GM23338 (cell line): ENCODE data around the gene EFEMP1. TPM values are rescaled to one million over a fixed set of nuclear protein-coding genes. Genes with fewer than 3 reads are reported as not detected.

Experiments used
- ATAC-seq: fragments of 200-7000 bp; cut with Tn5 transposase; 3 replicates; pipeline ENCODE4 v1.9.1; 2020
- DNase-seq: peaks from one replicate; pipeline ENCODE4 v3.0.0-alpha.2; 2015; ENCODE audit warnings: low spot score
- H2AFZ ChIP-seq: fragments of 200-600 bp; sonication (generic); 2 replicates; pipeline ENCODE4 v1.8.0; 2016; ENCODE audit warnings: antibody characterized with exemption, mild to moderate bottlenecking, moderate library complexity
- H3F3A ChIP-seq: fragments of 200-600 bp; sonication (generic); replicated peaks from 2 replicates; pipeline ENCODE4 v1.8.0; 2017; ENCODE audit warnings: antibody characterized with exemption, mixed run types, low read depth
- H3K27ac ChIP-seq: fragments of 200-600 bp; sonication (generic); 2 replicates; pipeline ENCODE4 v1.6.1; 2016; ENCODE audit warnings: low read depth
- H3K27me3 ChIP-seq: fragments of 200-600 bp; sonication (generic); 2 replicates; pipeline ENCODE4 v1.8.0; 2016; ENCODE audit warnings: mild to moderate bottlenecking, mixed run types, moderate library complexity; ENCODE audit not compliant: insufficient read depth
- H3K36me3 ChIP-seq: fragments of 200-600 bp; sonication (generic); 2 replicates; pipeline ENCODE4 v1.8.0; 2016; ENCODE audit warnings: mild to moderate bottlenecking; ENCODE audit not compliant: insufficient read depth
- H3K4me1 ChIP-seq: fragments of 200-600 bp; sonication (generic); 2 replicates; pipeline ENCODE4 v1.8.0; 2016; ENCODE audit warnings: mild to moderate bottlenecking, moderate library complexity; ENCODE audit not compliant: insufficient read depth
- H3K4me2 ChIP-seq: fragments of 200-600 bp; sonication (generic); 2 replicates; pipeline ENCODE4 v1.7.1; 2017; ENCODE audit warnings: mixed run types
- H3K4me3 ChIP-seq: fragments of 200-600 bp; sonication (generic); 2 replicates; pipeline ENCODE4 v1.6.1; 2016; ENCODE audit warnings: mixed run types
- H3K79me2 ChIP-seq: fragments of 200-600 bp; sonication (generic); replicated peaks from 2 replicates; pipeline ENCODE4 v1.8.0; 2017; ENCODE audit warnings: mild to moderate bottlenecking; ENCODE audit not compliant: insufficient read depth
- H3K9me2 ChIP-seq: fragments of 200-600 bp; sonication (generic); 2 replicates; pipeline ENCODE4 v1.8.0; 2017; ENCODE audit not compliant: insufficient read depth
- H4K20me1 ChIP-seq: fragments of 200-600 bp; sonication (generic); replicated peaks from 2 replicates; pipeline ENCODE4 v1.8.0; 2017; ENCODE audit warnings: mild to moderate bottlenecking; ENCODE audit not compliant: insufficient read depth
- H3K27ac Mint-ChIP-seq: 2 replicates; pipeline ENCODE4 v1.8.0; 2020; ENCODE audit warnings: inconsistent platforms, mild to moderate bottlenecking, moderate library complexity, mixed read lengths
- H3K27me3 Mint-ChIP-seq: 3 replicates; pipeline ENCODE4 v1.8.0; 2022; ENCODE audit warnings: low read depth, mild to moderate bottlenecking, moderate library complexity, mixed read lengths, inconsistent platforms; ENCODE audit not compliant: insufficient read depth, poor library complexity
- H3K36me3 Mint-ChIP-seq: 3 replicates; pipeline ENCODE4 v1.8.0; 2021; ENCODE audit warnings: low read depth, mild to moderate bottlenecking, inconsistent platforms, moderate library complexity, mixed read lengths
- H3K4me1 Mint-ChIP-seq: 3 replicates; pipeline ENCODE4 v1.8.0; 2020; ENCODE audit warnings: mild to moderate bottlenecking, inconsistent platforms, mixed read lengths
- H3K4me3 Mint-ChIP-seq: 3 replicates; pipeline ENCODE4 v1.8.0; 2021; ENCODE audit warnings: moderate library complexity, mild to moderate bottlenecking, inconsistent platforms, mixed read lengths
- H3K9me3 Mint-ChIP-seq: 3 replicates; pipeline ENCODE4 v1.8.0; 2020; ENCODE audit warnings: moderate library complexity, mild to moderate bottlenecking, inconsistent platforms, mixed read lengths
- NANOG ChIP-seq: IDR thresholded peaks from 2 replicates; pipeline ENCODE4 v1.6.1; 2016; ENCODE audit warnings: antibody characterized with exemption, borderline replicate concordance
- POLR2AphosphoS5 ChIP-seq: IDR thresholded peaks from 2 replicates; pipeline ENCODE4 v1.6.1; 2016; ENCODE audit warnings: antibody characterized with exemption, low read depth
- STAT1 ChIP-seq: IDR thresholded peaks from one replicate; pipeline ENCODE4 v1.6.1; 2016; ENCODE audit warnings: antibody characterized with exemption; ENCODE audit not compliant: unreplicated experiment
- ZNF114 ChIP-seq: fragments of 250-450 bp; sonication (Bioruptor Pico); IDR thresholded peaks from 2 replicates; pipeline ENCODE4 v1.5.0; 2020; ENCODE audit warnings: mild to moderate bottlenecking, moderate library complexity
- ZNF462 ChIP-seq: fragments of 250-450 bp; sonication (Bioruptor Pico); IDR thresholded peaks from 2 replicates; pipeline ENCODE4 v1.5.0; 2020; ENCODE audit warnings: mild to moderate bottlenecking, moderate library complexity
- polyA plus RNA-seq: library from polyadenylated mRNA; unstranded; fragments of >200 nt; fragmentation: Nextera tagmentation; extraction: Ambion mirVana; gene quantifications from 2 replicates; pipeline ENCODE4 v1.2.1, GENCODE V29; 2016
- total RNA-seq: library from RNA; depleted of rRNA; stranded (reverse); fragments of >200 nt; shearing (Covaris generic); gene quantifications from 2 replicates; pipeline ENCODE4 v1.2.3, GENCODE V29; 2014
- TF ChIP-seq, protein P1 (sequence below): IDR thresholded peaks from one replicate; pipeline ENCODE4 v1.6.1; 2018; ENCODE audit warnings: antibody characterized with exemption; ENCODE audit not compliant: unreplicated experiment
- TF ChIP-seq, protein P2 (sequence below), 2 experiments: fragments of 200-600 bp in 1 of 2; sonication (generic) in 1 of 2; conservative IDR thresholded peaks; 2 replicates each; pipeline versions ENCODE4 v1.5.1 to v1.6.1; 2016 to 2017; ENCODE audit warnings: antibody characterized with exemption in 2 of 2, low read depth in 2 of 2, mild to moderate bottlenecking in 2 of 2, moderate library complexity in 1 of 2

Gene EFEMP1
- total and polyA plus RNA-seq, 2 experiments from 2014 or later: 12.6 to 22.5 TPM

DNA sequence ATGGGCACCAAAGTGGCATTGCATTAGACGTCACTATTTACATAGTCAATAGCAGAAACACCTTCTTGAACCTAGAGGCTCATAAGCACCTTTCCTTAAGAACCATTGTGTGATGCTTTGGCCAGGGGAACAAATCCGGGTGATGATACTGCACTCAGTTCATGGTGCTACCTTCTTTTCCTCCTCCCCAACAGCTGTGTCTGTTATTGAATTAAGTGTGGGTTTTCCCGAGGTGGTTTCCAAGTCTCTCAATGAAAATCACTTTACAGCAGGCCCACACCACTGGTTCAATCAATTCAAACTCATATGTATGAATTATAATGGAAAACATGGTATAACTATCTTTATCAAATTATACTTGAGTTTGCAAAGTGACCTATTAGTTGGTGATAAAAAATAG, 9.3 kb upstream of the EFEMP1 start (continued):
- TF ChIP-seq, protein P1, sequence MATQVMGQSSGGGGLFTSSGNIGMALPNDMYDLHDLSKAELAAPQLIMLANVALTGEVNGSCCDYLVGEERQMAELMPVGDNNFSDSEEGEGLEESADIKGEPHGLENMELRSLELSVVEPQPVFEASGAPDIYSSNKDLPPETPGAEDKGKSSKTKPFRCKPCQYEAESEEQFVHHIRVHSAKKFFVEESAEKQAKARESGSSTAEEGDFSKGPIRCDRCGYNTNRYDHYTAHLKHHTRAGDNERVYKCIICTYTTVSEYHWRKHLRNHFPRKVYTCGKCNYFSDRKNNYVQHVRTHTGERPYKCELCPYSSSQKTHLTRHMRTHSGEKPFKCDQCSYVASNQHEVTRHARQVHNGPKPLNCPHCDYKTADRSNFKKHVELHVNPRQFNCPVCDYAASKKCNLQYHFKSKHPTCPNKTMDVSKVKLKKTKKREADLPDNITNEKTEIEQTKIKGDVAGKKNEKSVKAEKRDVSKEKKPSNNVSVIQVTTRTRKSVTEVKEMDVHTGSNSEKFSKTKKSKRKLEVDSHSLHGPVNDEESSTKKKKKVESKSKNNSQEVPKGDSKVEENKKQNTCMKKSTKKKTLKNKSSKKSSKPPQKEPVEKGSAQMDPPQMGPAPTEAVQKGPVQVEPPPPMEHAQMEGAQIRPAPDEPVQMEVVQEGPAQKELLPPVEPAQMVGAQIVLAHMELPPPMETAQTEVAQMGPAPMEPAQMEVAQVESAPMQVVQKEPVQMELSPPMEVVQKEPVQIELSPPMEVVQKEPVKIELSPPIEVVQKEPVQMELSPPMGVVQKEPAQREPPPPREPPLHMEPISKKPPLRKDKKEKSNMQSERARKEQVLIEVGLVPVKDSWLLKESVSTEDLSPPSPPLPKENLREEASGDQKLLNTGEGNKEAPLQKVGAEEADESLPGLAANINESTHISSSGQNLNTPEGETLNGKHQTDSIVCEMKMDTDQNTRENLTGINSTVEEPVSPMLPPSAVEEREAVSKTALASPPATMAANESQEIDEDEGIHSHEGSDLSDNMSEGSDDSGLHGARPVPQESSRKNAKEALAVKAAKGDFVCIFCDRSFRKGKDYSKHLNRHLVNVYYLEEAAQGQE: no peak
- TF ChIP-seq ZNF114 (CRISPR knock-in tag): no peak
- no peak for TF ChIP-seq POLR2AphosphoS5
- no peak for TF ChIP-seq NANOG
- TF ChIP-seq, protein P2, sequence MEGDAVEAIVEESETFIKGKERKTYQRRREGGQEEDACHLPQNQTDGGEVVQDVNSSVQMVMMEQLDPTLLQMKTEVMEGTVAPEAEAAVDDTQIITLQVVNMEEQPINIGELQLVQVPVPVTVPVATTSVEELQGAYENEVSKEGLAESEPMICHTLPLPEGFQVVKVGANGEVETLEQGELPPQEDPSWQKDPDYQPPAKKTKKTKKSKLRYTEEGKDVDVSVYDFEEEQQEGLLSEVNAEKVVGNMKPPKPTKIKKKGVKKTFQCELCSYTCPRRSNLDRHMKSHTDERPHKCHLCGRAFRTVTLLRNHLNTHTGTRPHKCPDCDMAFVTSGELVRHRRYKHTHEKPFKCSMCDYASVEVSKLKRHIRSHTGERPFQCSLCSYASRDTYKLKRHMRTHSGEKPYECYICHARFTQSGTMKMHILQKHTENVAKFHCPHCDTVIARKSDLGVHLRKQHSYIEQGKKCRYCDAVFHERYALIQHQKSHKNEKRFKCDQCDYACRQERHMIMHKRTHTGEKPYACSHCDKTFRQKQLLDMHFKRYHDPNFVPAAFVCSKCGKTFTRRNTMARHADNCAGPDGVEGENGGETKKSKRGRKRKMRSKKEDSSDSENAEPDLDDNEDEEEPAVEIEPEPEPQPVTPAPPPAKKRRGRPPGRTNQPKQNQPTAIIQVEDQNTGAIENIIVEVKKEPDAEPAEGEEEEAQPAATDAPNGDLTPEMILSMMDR (conservative IDR thresholded peaks at IDR 0.05; ENCODE audit: low read depth in 2 of 2): no peak
- TF ChIP-seq STAT1: no peak

- no peaks in the 10 kb centered on the region for H4K20me1 ChIP-seq
- no peak for TF ChIP-seq ZNF462 (CRISPR knock-in tag)
- TF ChIP-seq, protein P1: no peak
- TF ChIP-seq, protein P2 (conservative IDR thresholded peaks at IDR 0.05; ENCODE audit: low read depth in 2 of 2): no peak
These were observed 7.7 kb upstream of the EFEMP1 start for GRCh38 chr2:55931281-55931680.

More at GRCh38 chr2:55931281-55931680, 7.7 kb upstream of the EFEMP1 start:
- DNase-seq (no peak), ATAC-seq (no peak)
- Histone ChIP-seq H3K36me3 (no peaks in the 10 kb centered on the region), H2AFZ (no peak overlapping the region), H3K4me1 (no peaks in the 10 kb centered on the region), H3K27me3 (no peaks in the 10 kb centered on the region), H3F3A (no peaks in the 10 kb centered on the region), H3K79me2 (no peaks in the 10 kb centered on the region), H3K4me3 (no peak overlapping the region), H3K27ac (no peak overlapping the region), H3K9me2 (no peaks in the 10 kb centered on the region), H3K4me2 (no peak overlapping the region)
- no peaks in the 10 kb centered on the region for H3K9me3 Mint-ChIP-seq
- H3K27me3 Mint-ChIP-seq: no peaks in the 10 kb centered on the region
- H3K4me1 Mint-ChIP-seq: peaks cover 14% of the 10 kb centered on the region
- H3K27ac Mint-ChIP-seq: no peak overlapping the region
- H3K36me3 Mint-ChIP-seq: no peaks in the 10 kb centered on the region
- H3K4me3 Mint-ChIP-seq: no peak overlapping the region
